HFF-Myc (cell line): ENCODE data around the gene PPA2.
"Not testable (repeated sequence)": the region's sequence is repeated elsewhere in the genome, so short reads cannot be mapped to it uniquely, and the experiment has no call there.

ENCODE experiments used
- DNase-seq: peaks from one replicate; pipeline ENCODE4 v3.0.0-alpha.2; 2011; ENCODE audit warnings: low read depth; ENCODE audit errors: extremely low read depth
- H3K4me3 ChIP-seq: replicated peaks from 2 replicates; pipeline ENCODE4 v1.5.1; 2011; ENCODE audit warnings: low read depth, mild to moderate bottlenecking, control low read depth, low read length
- TF ChIP-seq, protein P1 (sequence below): IDR thresholded peaks from 2 replicates; pipeline ENCODE4 v1.5.1; 2012; ENCODE audit warnings: mild to moderate bottlenecking, low read depth, low read length, control low read depth; ENCODE audit errors: missing control alignments

PPA2 gene

DNA sequence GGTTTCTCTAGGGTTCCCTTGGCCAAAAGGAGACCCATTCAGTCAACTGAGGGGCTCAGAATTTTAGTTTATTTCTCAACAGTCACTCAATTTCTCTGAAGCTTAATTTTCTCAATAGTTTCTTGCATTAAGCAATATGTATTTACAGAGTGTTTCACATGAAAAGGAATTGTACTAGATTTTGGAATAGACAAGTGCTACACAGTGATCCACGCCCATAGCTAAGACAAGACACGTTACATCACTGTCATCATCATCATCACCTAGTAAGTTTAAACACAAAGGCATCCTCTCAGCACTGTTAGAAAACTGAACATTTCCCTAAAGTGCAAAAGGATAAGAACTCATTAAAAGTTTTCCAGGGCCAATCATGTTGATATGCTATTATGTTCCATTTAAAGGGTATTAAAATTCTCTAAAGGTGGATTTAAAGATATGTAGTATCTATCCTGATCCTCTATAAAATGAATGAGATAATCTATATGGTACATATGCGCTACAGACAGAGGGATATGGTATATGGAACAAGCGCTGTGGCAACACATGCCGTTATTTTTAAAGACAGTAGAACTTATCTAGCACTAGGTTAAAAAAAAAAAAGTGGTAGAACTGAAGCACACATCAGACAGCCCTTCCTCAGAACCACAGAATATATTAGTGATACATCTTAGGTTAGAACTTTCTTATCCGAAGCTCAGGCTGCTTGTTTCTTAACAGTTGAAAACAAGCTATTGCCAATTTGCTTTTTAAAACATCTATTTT, 12.1 kb downstream of the PPA2 start:
- TF ChIP-seq, protein P1, sequence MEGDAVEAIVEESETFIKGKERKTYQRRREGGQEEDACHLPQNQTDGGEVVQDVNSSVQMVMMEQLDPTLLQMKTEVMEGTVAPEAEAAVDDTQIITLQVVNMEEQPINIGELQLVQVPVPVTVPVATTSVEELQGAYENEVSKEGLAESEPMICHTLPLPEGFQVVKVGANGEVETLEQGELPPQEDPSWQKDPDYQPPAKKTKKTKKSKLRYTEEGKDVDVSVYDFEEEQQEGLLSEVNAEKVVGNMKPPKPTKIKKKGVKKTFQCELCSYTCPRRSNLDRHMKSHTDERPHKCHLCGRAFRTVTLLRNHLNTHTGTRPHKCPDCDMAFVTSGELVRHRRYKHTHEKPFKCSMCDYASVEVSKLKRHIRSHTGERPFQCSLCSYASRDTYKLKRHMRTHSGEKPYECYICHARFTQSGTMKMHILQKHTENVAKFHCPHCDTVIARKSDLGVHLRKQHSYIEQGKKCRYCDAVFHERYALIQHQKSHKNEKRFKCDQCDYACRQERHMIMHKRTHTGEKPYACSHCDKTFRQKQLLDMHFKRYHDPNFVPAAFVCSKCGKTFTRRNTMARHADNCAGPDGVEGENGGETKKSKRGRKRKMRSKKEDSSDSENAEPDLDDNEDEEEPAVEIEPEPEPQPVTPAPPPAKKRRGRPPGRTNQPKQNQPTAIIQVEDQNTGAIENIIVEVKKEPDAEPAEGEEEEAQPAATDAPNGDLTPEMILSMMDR = no peak
- DNase-seq = no peak
- H3K4me3 ChIP-seq = no peak overlapping the region

DNA sequence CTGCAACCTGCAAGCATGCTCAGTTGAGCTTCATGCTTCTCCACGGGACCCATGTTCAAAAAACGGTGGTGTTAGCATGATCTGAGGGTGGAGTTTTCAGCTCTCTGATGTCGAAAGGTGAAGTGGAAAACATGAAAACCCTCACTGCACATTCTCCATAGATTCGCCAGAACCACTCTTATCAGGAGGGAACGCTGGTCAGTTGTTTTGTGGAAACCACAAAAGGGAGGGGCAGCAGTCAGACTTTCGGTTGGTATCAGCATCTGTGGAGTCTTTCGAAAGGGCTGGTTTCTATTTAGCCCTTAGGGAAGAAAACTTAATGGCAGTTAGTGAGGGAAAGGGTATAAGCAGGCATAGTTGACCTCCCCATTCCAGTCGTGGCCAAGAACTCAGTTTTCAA, 12.6 kb downstream of the PPA2 start:
- TF ChIP-seq, protein P1 = no peak
- DNase-seq = no peak
- no peak overlapping the region for H3K4me3 ChIP-seq

DNA sequence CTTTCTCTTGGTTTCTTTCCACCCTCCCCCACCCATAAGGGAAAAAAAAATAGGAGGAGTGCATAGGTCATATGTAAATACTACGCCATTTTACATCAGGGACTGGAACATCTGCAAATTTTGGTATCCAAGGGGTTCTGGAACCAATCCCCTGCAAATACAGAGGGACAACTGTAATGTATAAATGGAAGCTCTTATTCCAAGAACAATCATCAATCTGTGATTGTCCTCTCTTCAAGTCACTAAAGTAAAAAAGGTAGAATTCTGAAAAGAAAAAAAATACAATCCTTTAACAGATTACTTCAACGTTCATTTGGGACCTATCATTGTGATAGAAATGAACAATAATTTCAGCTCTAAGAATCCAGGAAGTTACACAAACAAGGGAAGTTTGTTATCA, 13.6 kb downstream of the PPA2 start:
- H3K4me3 ChIP-seq = no peak overlapping the region
- no peak for DNase-seq
- TF ChIP-seq, protein P1 = no peak

DNA sequence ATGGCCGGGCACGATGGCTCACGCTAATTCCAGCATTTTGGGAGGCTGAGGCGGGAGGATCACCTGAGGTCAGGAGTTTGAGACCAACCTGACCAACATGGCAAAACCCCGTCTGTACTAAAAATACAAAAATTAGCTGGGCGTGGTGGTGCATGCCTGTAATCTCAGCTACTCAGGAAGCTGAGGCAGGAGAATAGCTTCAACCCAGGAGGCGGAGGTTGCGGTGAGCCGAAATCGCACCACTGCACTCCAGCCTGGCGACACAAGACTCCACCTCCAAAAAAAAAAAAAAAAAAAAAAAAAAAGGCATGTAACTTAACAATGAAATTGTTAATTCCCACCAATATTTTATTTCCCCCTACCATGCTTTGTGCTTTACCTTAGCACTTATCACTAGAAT, 15.3 kb downstream of the PPA2 start:
- not testable (repeated sequence) for DNase-seq, H3K4me3 ChIP-seq

DNA sequence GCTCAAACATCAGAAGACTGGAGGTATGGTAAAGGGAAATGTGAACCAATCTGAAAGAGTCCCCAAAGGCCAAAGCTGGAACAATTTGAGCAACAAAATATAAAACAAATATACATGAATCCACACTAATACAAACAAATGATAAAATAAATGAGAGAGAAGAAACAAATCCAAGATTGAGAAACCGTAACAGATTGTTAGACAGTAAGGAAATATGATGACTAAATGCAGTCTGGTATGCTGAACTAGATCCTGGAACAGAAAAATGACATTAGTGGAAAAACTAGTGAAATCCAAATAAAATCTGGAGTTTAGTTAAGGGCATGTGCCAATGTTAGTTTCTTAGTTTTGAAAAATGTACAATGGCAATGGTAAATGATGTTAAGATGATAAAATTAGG, 15.9 kb downstream of the PPA2 start:
- no peak overlapping the region for H3K4me3 ChIP-seq
- TF ChIP-seq, protein P1 = no peak
- DNase-seq = no peak

DNA sequence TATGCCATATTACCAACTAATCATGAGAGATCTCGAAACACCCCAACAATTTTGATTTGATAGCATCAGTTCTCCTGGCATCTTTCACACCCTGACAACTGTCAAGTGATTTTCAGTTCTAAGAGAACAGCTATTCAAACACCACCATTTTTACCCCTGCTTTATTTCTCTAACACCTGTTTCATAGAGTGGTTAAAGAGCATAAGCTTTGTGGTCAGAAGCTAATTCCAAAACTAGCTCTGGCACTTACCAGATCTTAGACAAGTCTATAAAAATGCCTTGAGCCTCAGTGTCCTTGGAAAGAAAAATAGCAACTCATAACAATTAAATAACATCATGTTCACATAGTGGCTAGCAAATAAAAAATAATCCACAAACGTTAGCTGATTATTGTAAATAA, 17.9 kb downstream of the PPA2 start:
- no peak for DNase-seq
- TF ChIP-seq, protein P1 = no peak
- no peak overlapping the region for H3K4me3 ChIP-seq

DNA sequence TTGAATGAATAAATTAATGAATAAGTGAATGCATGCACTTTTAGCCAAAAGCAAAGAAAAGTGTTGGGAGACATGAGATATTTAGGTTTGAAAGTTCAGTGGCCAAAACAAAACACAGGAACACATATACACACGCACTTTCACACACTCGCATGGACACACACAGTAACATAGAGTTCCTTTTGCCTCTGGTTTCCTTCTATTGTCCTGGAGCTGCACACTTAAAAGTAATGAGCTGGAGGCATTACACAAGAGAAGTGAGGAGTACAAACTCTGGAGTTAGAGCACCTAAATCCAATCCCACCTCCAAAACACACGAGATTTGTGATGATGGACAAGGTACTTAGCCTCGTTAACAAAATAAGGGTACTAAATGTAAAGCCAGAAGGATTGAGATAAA, 18.7 kb downstream of the PPA2 start:
- no peak overlapping the region for H3K4me3 ChIP-seq
- TF ChIP-seq, protein P1 = no peak
- no peak for DNase-seq
